ENCODE results near the gene BLTP1.

BLTP1 gene

GRCh38 chr4:122170775-122171174 is 18.6 kb downstream of the BLTP1 start:
- no peak for DNase-seq

- DNase-seq, result no peak
These were observed 19.2 kb downstream of the BLTP1 start for GRCh38 chr4:122171323-122171722.

GRCh38 chr4:122172266-122172665 is 20.1 kb downstream of the BLTP1 start:
- DNase-seq, result no peak

- no peak for DNase-seq
These were observed 26.8 kb downstream of the BLTP1 start for GRCh38 chr4:122178961-122179360.

GRCh38 chr4:122195718-122196117 is 43.6 kb downstream of the BLTP1 start:
- DNase-seq, result no peak
